ENCODE measurements around the gene CLEC19A.

CLEC19A gene

DNA sequence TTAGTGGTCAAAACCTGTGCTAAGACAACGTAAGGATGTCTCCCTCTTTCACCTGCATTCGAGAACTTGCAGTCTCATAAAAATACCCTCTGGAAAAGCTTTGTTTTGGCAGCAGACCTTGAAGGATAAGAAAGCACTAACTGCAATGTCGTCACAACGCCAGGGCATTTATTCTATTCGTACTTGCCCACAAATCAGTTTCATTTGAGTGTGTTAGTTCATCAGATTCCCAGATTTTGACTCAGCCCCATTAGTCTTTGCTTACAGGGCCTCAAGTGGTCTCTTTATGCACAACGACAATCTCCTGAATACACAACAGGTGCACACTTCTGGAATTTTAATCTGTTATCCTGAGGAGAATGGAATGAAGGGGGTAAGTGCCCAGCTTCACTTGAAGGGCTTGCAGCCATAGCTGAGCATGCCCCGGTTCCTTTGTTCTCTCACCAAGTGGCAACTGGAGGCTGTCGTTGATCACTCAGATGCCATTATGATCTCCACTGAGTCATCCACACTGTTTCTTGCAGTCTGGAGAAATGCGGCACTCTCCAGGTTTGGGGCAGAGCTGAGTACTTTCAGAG, 58.8 kb downstream of the CLEC19A start:
- CTCF ChIA-PET, result no interaction called here
- POLR2A ChIA-PET (ENCODE audit: low non-redundant PET), result no interaction called here
- no peak for DNase-seq (ENCODE audit: low spot score)
- no peak overlapping the region for H3K27ac ChIP-seq
- TF ChIP-seq, protein P1, sequence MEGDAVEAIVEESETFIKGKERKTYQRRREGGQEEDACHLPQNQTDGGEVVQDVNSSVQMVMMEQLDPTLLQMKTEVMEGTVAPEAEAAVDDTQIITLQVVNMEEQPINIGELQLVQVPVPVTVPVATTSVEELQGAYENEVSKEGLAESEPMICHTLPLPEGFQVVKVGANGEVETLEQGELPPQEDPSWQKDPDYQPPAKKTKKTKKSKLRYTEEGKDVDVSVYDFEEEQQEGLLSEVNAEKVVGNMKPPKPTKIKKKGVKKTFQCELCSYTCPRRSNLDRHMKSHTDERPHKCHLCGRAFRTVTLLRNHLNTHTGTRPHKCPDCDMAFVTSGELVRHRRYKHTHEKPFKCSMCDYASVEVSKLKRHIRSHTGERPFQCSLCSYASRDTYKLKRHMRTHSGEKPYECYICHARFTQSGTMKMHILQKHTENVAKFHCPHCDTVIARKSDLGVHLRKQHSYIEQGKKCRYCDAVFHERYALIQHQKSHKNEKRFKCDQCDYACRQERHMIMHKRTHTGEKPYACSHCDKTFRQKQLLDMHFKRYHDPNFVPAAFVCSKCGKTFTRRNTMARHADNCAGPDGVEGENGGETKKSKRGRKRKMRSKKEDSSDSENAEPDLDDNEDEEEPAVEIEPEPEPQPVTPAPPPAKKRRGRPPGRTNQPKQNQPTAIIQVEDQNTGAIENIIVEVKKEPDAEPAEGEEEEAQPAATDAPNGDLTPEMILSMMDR (conservative IDR thresholded peaks at IDR 0.05; ENCODE audit: low read depth), result no peak

DNA sequence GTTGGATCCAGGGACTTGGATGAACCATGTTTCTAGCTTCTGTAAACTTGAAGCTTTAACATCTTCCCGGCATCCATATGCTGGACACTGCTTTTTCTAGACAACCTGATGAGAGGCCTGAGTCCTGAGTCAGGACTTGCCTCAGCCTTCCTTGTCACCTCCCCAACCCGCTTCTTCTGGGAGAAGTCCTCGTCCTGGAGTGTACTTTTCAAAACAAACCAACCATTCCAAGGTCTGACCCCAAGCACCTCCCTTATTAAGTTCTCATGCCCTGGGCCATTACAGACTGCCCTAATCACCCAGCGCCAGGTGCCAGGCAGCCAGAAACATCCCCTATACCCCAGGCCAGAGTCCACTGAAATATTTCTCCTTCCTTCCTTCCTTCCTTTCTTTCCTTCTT, 59.4 kb downstream of the CLEC19A start:
- TF ChIP-seq, protein P1 (conservative IDR thresholded peaks at IDR 0.05; ENCODE audit: low read depth), result no peak
- no peak overlapping the region for H3K27ac ChIP-seq
- ChIA-PET POLR2A (ENCODE audit: low non-redundant PET) (no interaction called here), CTCF (interaction anchor here (0.5 kb wide), 1 partner anchor 61 kb away, joined by 3 read pairs; no protein-coding TSS in a partner anchor)
- no peak for DNase-seq (ENCODE audit: low spot score)

DNA sequence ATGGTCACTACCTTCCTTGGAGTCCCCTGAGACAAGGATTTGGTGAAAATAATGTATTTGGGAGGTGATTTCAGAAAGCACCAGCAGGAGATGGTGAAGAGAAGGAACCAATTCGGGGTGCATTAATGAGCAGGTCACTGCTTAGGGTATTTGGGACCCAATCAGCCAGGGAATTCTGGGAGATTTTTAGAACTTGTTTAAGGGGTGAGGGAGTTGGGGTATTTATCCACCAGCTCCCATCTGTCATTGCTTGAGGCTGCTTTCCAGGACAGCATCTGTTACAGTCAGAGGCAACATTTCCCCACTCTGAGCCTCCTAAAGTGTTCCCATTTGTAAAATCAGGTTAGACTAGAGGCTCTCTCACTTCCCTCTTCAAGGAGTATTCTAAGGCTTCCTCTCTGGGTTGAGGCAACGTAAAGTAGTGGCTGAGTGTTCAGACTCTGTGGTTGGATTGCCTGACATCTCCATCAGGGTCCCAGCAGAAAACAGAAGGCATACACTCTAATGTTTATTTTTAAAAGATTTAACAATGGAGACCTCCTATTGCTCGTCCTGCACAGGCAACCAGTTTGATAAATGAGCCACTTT, 60.9 kb downstream of the CLEC19A start:
- TF ChIP-seq, protein P1 (conservative IDR thresholded peaks at IDR 0.05; ENCODE audit: low read depth), result no peak
- no peak overlapping the region for H3K27ac ChIP-seq
- POLR2A ChIA-PET (ENCODE audit: low non-redundant PET), result no interaction called here
- DNase-seq (ENCODE audit: low spot score), result no peak
- CTCF ChIA-PET, result no interaction called here

DNA sequence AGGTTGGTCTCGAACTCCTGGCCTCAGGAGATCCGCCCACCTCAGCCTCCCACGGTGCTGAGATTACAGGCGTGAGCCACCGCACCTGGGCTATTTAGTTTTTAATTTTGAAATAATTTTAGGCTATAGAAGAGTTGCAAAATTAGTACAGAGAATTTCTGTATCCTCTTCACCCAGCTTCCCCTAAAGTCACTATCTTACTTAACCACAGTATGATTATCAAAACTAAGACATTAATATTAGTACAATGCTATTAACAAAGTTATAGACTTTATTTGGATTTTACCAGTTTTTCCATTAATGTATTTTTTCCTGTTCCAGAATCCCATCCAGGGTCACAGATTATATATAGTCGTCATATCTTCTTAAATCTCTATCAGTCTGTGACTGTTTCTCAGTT, 62.6 kb downstream of the CLEC19A start:
- TF ChIP-seq, protein P1 (conservative IDR thresholded peaks at IDR 0.05; ENCODE audit: low read depth), result no peak
- POLR2A ChIA-PET (ENCODE audit: low non-redundant PET), result no interaction called here
- DNase-seq (ENCODE audit: low spot score), result no peak
- CTCF ChIA-PET, result no interaction called here
- H3K27ac ChIP-seq, result no peak overlapping the region

DNA sequence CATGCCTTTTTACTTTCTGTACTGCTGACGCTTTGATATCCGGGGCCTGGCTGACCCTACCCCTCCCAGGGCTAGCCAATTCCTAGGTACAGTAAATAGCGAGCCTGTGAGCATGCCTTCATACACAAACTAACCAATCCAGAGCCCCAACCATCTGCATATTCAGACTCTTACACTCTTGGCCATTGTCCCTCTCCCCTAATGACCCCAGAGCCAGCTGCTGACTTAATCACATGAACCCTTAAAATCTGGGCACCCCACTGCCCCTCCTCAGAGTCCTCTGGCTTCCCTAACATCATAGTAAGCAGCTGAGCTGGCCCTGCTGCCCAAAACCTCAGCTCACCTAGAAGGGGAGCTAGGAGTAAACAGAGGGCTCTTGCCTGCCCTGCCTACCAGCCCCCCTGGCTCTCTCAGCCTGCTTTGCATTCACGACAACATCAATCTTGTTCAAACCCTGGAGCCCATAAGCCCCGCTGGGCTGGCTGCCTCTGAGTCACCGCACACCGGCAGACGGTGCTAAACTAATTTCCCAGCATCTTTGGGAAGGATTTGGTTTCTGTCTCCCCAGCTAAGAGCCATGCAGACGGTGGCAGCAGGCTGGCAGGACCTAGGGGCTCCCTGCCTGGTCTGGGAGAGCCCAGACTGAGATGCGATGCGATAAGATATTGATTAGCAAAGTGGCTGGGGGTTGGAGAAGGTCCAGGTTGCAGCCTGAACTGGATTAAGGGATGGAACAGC, 63.2 kb downstream of the CLEC19A start:
- POLR2A ChIA-PET (ENCODE audit: low non-redundant PET), result no interaction called here
- no peak for DNase-seq (ENCODE audit: low spot score)

DNA sequence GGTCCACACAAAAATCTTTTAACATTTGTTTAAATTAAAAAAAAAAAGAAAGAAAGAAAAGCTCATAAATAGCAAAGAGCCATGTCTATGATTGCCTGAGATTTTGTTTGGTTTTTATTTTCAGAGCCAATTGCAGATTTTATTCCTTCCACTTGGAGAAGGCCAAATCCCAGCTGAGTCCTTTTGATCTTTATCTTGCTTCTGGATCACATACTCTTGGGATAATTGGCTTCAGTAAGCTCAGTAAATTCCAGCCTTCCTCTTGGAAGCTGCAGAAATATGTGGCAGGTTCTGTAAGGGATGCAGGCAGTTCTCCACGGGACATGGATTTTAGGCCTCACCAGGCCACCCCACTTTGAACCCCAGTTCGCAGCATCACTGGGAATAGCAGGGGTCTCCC, 68.8 kb downstream of the CLEC19A start:
- CTCF ChIA-PET, result interaction anchor here (0.7 kb wide), 1 partner anchor 18 kb away, joined by 4 read pairs; no protein-coding TSS in a partner anchor
- TF ChIP-seq, protein P1 (conservative IDR thresholded peaks at IDR 0.05; ENCODE audit: low read depth), result no peak
- H3K27ac ChIP-seq, result no peak overlapping the region
- POLR2A ChIA-PET (ENCODE audit: low non-redundant PET), result no interaction called here
- DNase-seq (ENCODE audit: low spot score), result no peak

More for the DNA sequence above, 63.2 kb downstream of the CLEC19A start:
- CTCF ChIA-PET, result no interaction called here
- H3K27ac ChIP-seq, result no peak overlapping the region
- TF ChIP-seq, protein P1 (conservative IDR thresholded peaks at IDR 0.05; ENCODE audit: low read depth), result no peak
